A549 (cell line): ENCODE measurements around the gene BPGM. TPM values are rescaled to one million over a fixed set of nuclear protein-coding genes. Genes with fewer than 3 reads are reported as not detected.

Experiments
- ATAC-seq, 2 experiments: fragments of 200-7000 bp in 1 of 2; fragments of >200 bp in 1 of 2; cut with Nextera tagmentation in 1 of 2; cut with Tn5 transposase in 1 of 2; 3 replicates each; pipeline versions ENCODE4 v1.8.0 to v1.9.1; 2018 to 2020; ENCODE audit warnings: mild to moderate bottlenecking in 1 of 2, moderate library complexity in 1 of 2
- CTCF ChIA-PET: fragments of 300-600 bp; sonication (Branson Sonifier 250); formaldehyde crosslinking; extraction: SDS; loops from one replicate; lab custom pipeline; 2021; ENCODE audit warnings: antibody characterized with exemption, inconsistent platforms; lab: Yijun Ruan, JAX
- POLR2A ChIA-PET: fragments of 350-600 bp; formaldehyde crosslinking; extraction: SDS; loops from one replicate; lab custom pipeline; 2021; ENCODE audit warnings: antibody characterized with exemption, inconsistent platforms; lab: Yijun Ruan, JAX
- DNase-seq, 2 experiments: peaks; one replicate each; pipeline versions ENCODE4 v3.0.0 to v3.0.0-alpha.2; 2011 to 2016; ENCODE audit warnings: low read depth in 1 of 2, low spot score in 1 of 2
- FAIRE-seq: peaks from 2 replicates; lab custom pipeline; 2011; peaks lifted over from hg19 to GRCh38; lab: Jason Lieb, UNC
- H3K27ac ChIP-seq, 2 experiments: fragments of >200 bp; sonication (Bioruptor Twin); formaldehyde crosslinking; 3 replicates each; pipeline ENCODE4 v1.5.1; 2016 to 2017
- H3K4me1 ChIP-seq: fragments of >200 bp; sonication (Bioruptor Twin); formaldehyde crosslinking; 3 replicates; pipeline ENCODE4 v1.6.1; 2016
- H3K4me2 ChIP-seq: fragments of >200 bp; sonication (Bioruptor Twin); formaldehyde crosslinking; 3 replicates; pipeline ENCODE4 v1.6.1; 2016
- H3K4me3 ChIP-seq: fragments of >200 bp; sonication (Bioruptor Twin); formaldehyde crosslinking; 3 replicates; pipeline ENCODE4 v1.5.1; 2016
- H3K9me3 ChIP-seq: fragments of >200 bp; sonication (Bioruptor Twin); formaldehyde crosslinking; 3 replicates; pipeline ENCODE4 v1.6.1; 2016
- BCL3 ChIP-seq: fragments of >200 bp; sonication (Bioruptor Twin); formaldehyde crosslinking; IDR thresholded peaks from 3 replicates; pipeline ENCODE4 v1.6.1; 2016
- CBX2 ChIP-seq: fragments of 200-600 bp; sonication (generic); IDR thresholded peaks from 2 replicates; pipeline ENCODE4 v1.6.1; 2016; ENCODE audit warnings: low read depth, mild to moderate bottlenecking, borderline replicate concordance
- CBX8 ChIP-seq: fragments of 200-600 bp; sonication (generic); IDR thresholded peaks from 2 replicates; pipeline ENCODE4 v1.6.1; 2016
- CHD4 ChIP-seq: fragments of 200-600 bp; sonication (generic); IDR thresholded peaks from 2 replicates; pipeline ENCODE4 v1.6.1; 2016; ENCODE audit warnings: antibody characterized with exemption, mild to moderate bottlenecking, borderline replicate concordance
- CTCF ChIP-seq: fragments of >200 bp; sonication (Bioruptor Twin); formaldehyde crosslinking; IDR thresholded peaks from 3 replicates; pipeline ENCODE4 v1.5.1; 2016
- EP300 ChIP-seq, 2 experiments: fragments of >200 bp; sonication (Bioruptor Twin); formaldehyde crosslinking; IDR thresholded peaks; 2 replicates in 1 of 2; 3 replicates in 1 of 2; pipeline ENCODE4 v1.6.1; 2016 to 2017
- FOSB ChIP-seq: fragments of 250-450 bp; sonication (Bioruptor Pico); IDR thresholded peaks from 2 replicates; pipeline ENCODE4 v1.5.0; 2020; ENCODE audit warnings: mild to moderate bottlenecking, moderate library complexity
- GATA3 ChIP-seq: IDR thresholded peaks from 2 replicates; pipeline ENCODE4 v1.6.1; 2012; ENCODE audit warnings: borderline replicate concordance
- HOXB13 ChIP-seq: fragments of 250-450 bp; sonication (Bioruptor Pico); IDR thresholded peaks from 2 replicates; pipeline ENCODE4 v1.5.0; 2020; ENCODE audit warnings: low read depth, mild to moderate bottlenecking, moderate library complexity
- JUNB ChIP-seq: fragments of >200 bp; sonication (Bioruptor Twin); formaldehyde crosslinking; IDR thresholded peaks from 2 replicates; pipeline ENCODE4 v1.6.1; 2016
- MAFK ChIP-seq: fragments of 450-650 bp; IDR thresholded peaks from 2 replicates; pipeline ENCODE4 v1.6.1; 2014; ENCODE audit not compliant: partially characterized antibody
- NFE2L2 ChIP-seq: fragments of 150-350 bp; conservative IDR thresholded peaks from 2 replicates; pipeline ENCODE4 v1.6.1; 2014; ENCODE audit warnings: low read length
- NR3C1 ChIP-seq: fragments of >200 bp; sonication (Bioruptor Twin); formaldehyde crosslinking; IDR thresholded peaks from 3 replicates; pipeline ENCODE4 v1.6.1; 2017
- PHF8 ChIP-seq: fragments of 200-600 bp; sonication (generic); IDR thresholded peaks from 2 replicates; pipeline ENCODE4 v1.6.1; 2016; ENCODE audit warnings: low read depth, mild to moderate bottlenecking, antibody characterized with exemption, moderate library complexity, borderline replicate concordance
- POLR2AphosphoS2 ChIP-seq: conservative IDR thresholded peaks from 2 replicates; pipeline ENCODE4 v1.6.1; 2012; ENCODE audit warnings: low read length, improper control_type of control experiment, inconsistent platforms
- RCOR1 ChIP-seq: fragments of 150-350 bp; IDR thresholded peaks from 2 replicates; pipeline ENCODE4 v1.6.1; 2014; ENCODE audit warnings: antibody characterized with exemption, low read length, low read depth
- SMC3 ChIP-seq: fragments of >200 bp; sonication (Bioruptor Twin); formaldehyde crosslinking; IDR thresholded peaks from 3 replicates; pipeline ENCODE4 v1.6.1; 2018; ENCODE audit warnings: inconsistent platforms
- TFCP2L1 ChIP-seq: fragments of 250-450 bp; sonication (Bioruptor Pico); IDR thresholded peaks from 2 replicates; pipeline ENCODE4 v1.5.0; 2021; ENCODE audit warnings: mild to moderate bottlenecking
- USF2 ChIP-seq: fragments of 450-650 bp; IDR thresholded peaks from 2 replicates; pipeline ENCODE4 v1.6.1; 2014; ENCODE audit warnings: antibody characterized with exemption
- ZC3H11A ChIP-seq: fragments of 450-650 bp; IDR thresholded peaks from 2 replicates; pipeline ENCODE4 v1.6.1; 2014; ENCODE audit warnings: antibody characterized with exemption, mild to moderate bottlenecking
- WGBS: methylation state at CpG from one replicate; pipeline ENCODE4 v1.1.6; 2017; ENCODE audit errors: missing lambda C conversion rate; 5-methylcytosine and 5-hydroxymethylcytosine counted together
- polyA plus RNA-seq, 4 experiments: library from polyadenylated mRNA; depleted of rRNA in 3 of 4; stranded (reverse); fragments of >200 nt; fragmentation: RNase III in 1 of 4; extraction: RNeasy Plus Mini Kit Qiagen cat#74134 plus additional on column Dnase treatment in 1 of 4; gene quantifications; 2 replicates in 3 of 4; 3 replicates in 1 of 4; pipeline ENCODE4 v1.2.3, GENCODE V29; 2011 to 2017

Gene BPGM
- polyA plus RNA-seq, 2 of the 4 experiments (the other 2 are of a cell fraction) = 19.4 to 28.3 TPM

DNA sequence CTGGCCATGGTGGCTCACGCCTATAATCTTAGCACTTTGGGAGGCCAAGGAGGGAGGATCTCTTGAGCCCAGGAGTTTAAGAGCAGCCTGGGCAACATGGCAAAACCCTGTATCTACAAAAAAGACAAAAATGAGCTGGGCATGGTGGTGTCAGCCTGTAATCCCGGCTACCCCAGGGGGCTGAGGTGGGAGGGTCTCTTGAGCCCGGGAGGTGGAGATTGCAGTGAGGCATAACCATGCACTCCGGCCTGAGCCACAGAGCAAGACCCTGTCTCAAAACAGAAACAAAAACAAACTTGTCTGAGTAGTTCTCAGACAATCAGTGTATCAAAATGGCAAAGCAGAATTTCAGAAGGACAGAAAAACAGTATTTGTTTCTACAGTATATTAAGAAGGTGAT, 45.2 kb upstream of the BPGM start:
- Histone ChIP-seq H3K4me2 (peak overlapping the region; percentile 37; the same call in 2 of the 3 replicates), H3K9me3 (peaks cover 26% of the 10 kb centered on the region; the same call in 2 of the 3 replicates), H3K4me3 (no peak overlapping the region), H3K27ac (peak overlapping the region; percentile 56 to 82), H3K4me1 (peaks cover 44% of the 10 kb centered on the region)
- 80% methylated on average over 4 of the region's 4 CpGs for WGBS
- ATAC-seq (no peak), FAIRE-seq (peak; percentile 91), DNase-seq (no peak)
- ChIA-PET POLR2A (no interaction called here), CTCF (interaction anchor here (9.9 to 13.8 kb wide), 2 partner anchors 84 to 170 kb away, joined by 124 to 453 read pairs; no protein-coding TSS in a partner anchor)
- TF ChIP-seq PHF8 (no peak), ZC3H11A (no peak), TFCP2L1 (CRISPR knock-in tag) (no peak), MAFK (no peak), USF2 (no peak), HOXB13 (CRISPR knock-in tag) (no peak), BCL3 (no peak), CBX8 (no peak), CBX2 (no peak), POLR2AphosphoS2 (no peak), SMC3 (no peak), RCOR1 (no peak), EP300 (IDR thresholded peaks at IDR 0.05) (no peak)
- TF ChIP-seq, all 56 proteins: peak for 0

- Histone ChIP-seq H3K4me2 (peak overlapping the region; percentile 37), H3K9me3 (peaks cover 14% of the 10 kb centered on the region; the same call in 2 of the 3 replicates), H3K27ac (peak overlapping the region; percentile 56 to 82), H3K4me3 (no peak overlapping the region), H3K4me1 (peaks cover 47% of the 10 kb centered on the region)
- ATAC-seq (peak; percentile 25 to 46; a peak in 3 of 6 replicates), DNase-seq (peak in 1 of 2 experiments; percentile 23), FAIRE-seq (peak; percentile 95)
- ChIA-PET POLR2A (interaction anchor here (1.0 kb wide), 1 partner anchor 171 kb away, joined by 3 read pairs; no protein-coding TSS in a partner anchor), CTCF (interaction anchor here (0.8 to 13.8 kb wide), 10 partner anchors 11 to 171 kb away, joined by 3 to 453 read pairs (median 5); partner anchors contain the start of genes AKR1B10 and AKR1B15)
- TF ChIP-seq USF2 = no peak
- TF ChIP-seq ZC3H11A = no peak
- no peak for TF ChIP-seq CHD4
- TF ChIP-seq JUNB = no peak
- TF ChIP-seq NR3C1 = no peak
- no peak for TF ChIP-seq HOXB13 (CRISPR knock-in tag)
- TF ChIP-seq GATA3 = no peak
- TF ChIP-seq CTCF = no peak
- TF ChIP-seq NFE2L2 = no peak
- TF ChIP-seq FOSB (CRISPR knock-in tag) = no peak
- 77% methylated on average over 11 of the region's 11 CpGs for WGBS
Measured at GRCh38 chr7:134602881-134603451, 43.7 kb upstream of the BPGM start.
